K562 (cell line): ENCODE data around the gene DUSP10. TPM values are rescaled to one million over a fixed set of nuclear protein-coding genes. Genes with fewer than 3 reads are reported as not detected.

Experiments used
- ATAC-seq: fragments of 200-7000 bp; cut with Tn5 transposase; 3 replicates; pipeline ENCODE4 v1.9.1; 2020; ENCODE audit warnings: moderate library complexity
- BruUV-seq: library from RNA; stranded (reverse); fragments of 400-500 nt; replicated peaks from 2 replicates; lab custom pipeline; 2021; lab: Mats Ljungman, UMichigan
- CTCF ChIA-PET: fragments of 300-600 bp; formaldehyde crosslinking; extraction: SDS; loops from one replicate; lab custom pipeline; 2021; ENCODE audit warnings: low intra/inter-chr PET ratio; lab: Yijun Ruan, JAX
- POLR2A ChIA-PET: fragments of 300-600, 350-650 bp; sonication (Branson Sonifier 250); formaldehyde crosslinking; extraction: SDS; loops from one replicate; lab custom pipeline; 2021; ENCODE audit warnings: antibody characterized with exemption, inconsistent platforms; lab: Yijun Ruan, JAX
- DNase-seq, 4 experiments: peaks; one replicate each; pipeline versions ENCODE4 v3.0.0 to v3.0.0-alpha.2; 2011 to 2018; ENCODE audit warnings: low spot score in 3 of 4, mixed read lengths in 3 of 4; ENCODE audit errors: extremely low read depth in 1 of 4
- FAIRE-seq: peaks from 2 replicates; lab custom pipeline; 2011; peaks lifted over from hg19 to GRCh38; lab: Jason Lieb, UNC
- H2AFZ ChIP-seq: 2 replicates; pipeline ENCODE4 v1.6.0; 2011; ENCODE audit warnings: low read depth, low read length, control low read depth, inconsistent platforms
- H3K27ac ChIP-seq: fragments of 200-600 bp; 3 replicates; pipeline ENCODE4 v1.8.0; 2011; ENCODE audit warnings: low read depth, mild to moderate bottlenecking, control low read depth, inconsistent platforms, low read length, moderate library complexity, mixed read lengths; ENCODE audit errors: extremely low read depth
- H3K27me3 ChIP-seq, 2 experiments: fragments of 300-600 bp in 1 of 2; 2 replicates in 1 of 2; 3 replicates in 1 of 2; pipeline versions ENCODE4 v1.6.0 to v1.8.0; 2011; ENCODE audit warnings: inconsistent platforms in 2 of 2, low read length in 2 of 2, mild to moderate bottlenecking in 1 of 2, mixed read lengths in 1 of 2, moderate library complexity in 1 of 2; ENCODE audit not compliant: control insufficient read depth in 2 of 2, insufficient read depth in 2 of 2
- H3K36me3 ChIP-seq: fragments of 300-600 bp; 3 replicates; pipeline ENCODE4 v1.8.0; 2011; ENCODE audit warnings: mild to moderate bottlenecking, low read length, inconsistent platforms; ENCODE audit not compliant: control insufficient read depth, insufficient read depth
- H3K4me1 ChIP-seq, 2 experiments: fragments of 200-600 bp in 1 of 2; replicated peaks in 1 of 2; 2 replicates in 1 of 2; 3 replicates in 1 of 2; pipeline versions ENCODE4 v1.5.1 to v1.8.0; 2011; ENCODE audit warnings: inconsistent platforms in 2 of 2, low read length in 2 of 2, mild to moderate bottlenecking in 1 of 2, mixed read lengths in 1 of 2, moderate library complexity in 1 of 2; ENCODE audit not compliant: control insufficient read depth in 2 of 2, insufficient read depth in 2 of 2
- H3K4me2 ChIP-seq: 2 replicates; pipeline ENCODE4 v1.6.1; 2011; ENCODE audit warnings: low read length, control low read depth, inconsistent platforms, mixed read lengths; ENCODE audit not compliant: insufficient read depth
- H3K4me3 ChIP-seq: fragments of 200-600 bp; sonication (generic), shearing (Covaris generic); 2 replicates; pipeline ENCODE4 v1.5.1; 2016; ENCODE audit warnings: control low read depth, inconsistent platforms
- H3K79me2 ChIP-seq: fragments of 200-600 bp; 3 replicates; pipeline ENCODE4 v1.8.0; 2011; ENCODE audit warnings: low read length, inconsistent platforms; ENCODE audit not compliant: control insufficient read depth, insufficient read depth
- H3K9ac ChIP-seq, 2 experiments: 2 replicates each; pipeline versions ENCODE4 v1.6.0 to v1.6.1; 2011; ENCODE audit warnings: low read depth in 2 of 2, low read length in 2 of 2, control low read depth in 1 of 2, inconsistent platforms in 1 of 2, mild to moderate bottlenecking in 1 of 2, mixed read lengths in 1 of 2; ENCODE audit not compliant: insufficient read depth in 1 of 2
- H3K9me1 ChIP-seq: one replicate; pipeline ENCODE4 v1.6.0; 2011; ENCODE audit warnings: inconsistent platforms, mild to moderate bottlenecking, low read length, moderate library complexity; ENCODE audit not compliant: control insufficient read depth, insufficient read depth
- H3K9me3 ChIP-seq: replicated peaks from 2 replicates; pipeline ENCODE4 v1.5.1; 2011; ENCODE audit warnings: low read depth, low read length, inconsistent platforms; ENCODE audit not compliant: control insufficient read depth, insufficient read depth
- H4K20me1 ChIP-seq: replicated peaks from 2 replicates; pipeline ENCODE4 v1.6.1; 2011; ENCODE audit warnings: low read length, inconsistent platforms, mixed read lengths; ENCODE audit not compliant: control insufficient read depth, insufficient read depth
- CXXC5 ChIP-seq: fragments of 250-450 bp; sonication (Bioruptor Pico); IDR thresholded peaks from 2 replicates; pipeline ENCODE4 v1.8.0; 2022; ENCODE audit warnings: inconsistent platforms, mild to moderate bottlenecking, moderate library complexity
- ETV6 ChIP-seq, 3 experiments: fragments of 150-350 bp in 1 of 3; sonication (generic) in 1 of 3; formaldehyde crosslinking in 1 of 3; IDR thresholded peaks; 2 replicates each; pipeline versions ENCODE4 v1.6.1 to v1.8.0; 2014 to 2022; ENCODE audit warnings: borderline replicate concordance in 2 of 3, low read depth in 2 of 3, antibody characterized with exemption in 1 of 3, low read length in 1 of 3, mild to moderate bottlenecking in 1 of 3, missing genetic modification reagents in 1 of 3
- HDAC1 ChIP-seq, 2 experiments: fragments of 450-650 bp; IDR thresholded peaks; 2 replicates each; pipeline ENCODE4 v1.6.1; 2016 to 2017; ENCODE audit warnings: inconsistent platforms in 1 of 2, mild to moderate bottlenecking in 1 of 2, moderate library complexity in 1 of 2
- MEF2D ChIP-seq: conservative IDR thresholded peaks from 2 replicates; pipeline ENCODE4 v1.6.1; 2016; ENCODE audit warnings: low read depth, missing genetic modification characterization, missing compliant biosample characterization
- NCOA2 ChIP-seq, 2 experiments: fragments of 450-650 bp; IDR thresholded peaks; 2 replicates each; pipeline ENCODE4 v1.6.1; 2018; ENCODE audit warnings: mild to moderate bottlenecking in 2 of 2, moderate library complexity in 1 of 2; ENCODE audit not compliant: partially characterized antibody in 2 of 2
- POLR2H ChIP-seq: IDR thresholded peaks from 2 replicates; pipeline ENCODE4 v1.6.1; 2016; ENCODE audit warnings: missing genetic modification characterization, low read depth, mild to moderate bottlenecking, control low read depth, missing compliant biosample characterization, moderate library complexity
- RAD21 ChIP-seq, 2 experiments: fragments of 250-450 bp in 1 of 2; fragments of 450-650 bp in 1 of 2; sonication (Bioruptor Pico) in 1 of 2; formaldehyde crosslinking in 1 of 2; IDR thresholded peaks in 1 of 2; conservative IDR thresholded peaks in 1 of 2; 2 replicates each; pipeline versions ENCODE4 v1.4.0 to v1.8.0; 2020 to 2022; ENCODE audit warnings: mild to moderate bottlenecking in 2 of 2, moderate library complexity in 1 of 2
- RBM39 ChIP-seq: fragments of 200-400 bp; formaldehyde crosslinking; optimal IDR thresholded peaks from 2 replicates; pipeline ENCODE3; 2018; ENCODE audit warnings: low read depth, low read length
- SIRT6 ChIP-seq: IDR thresholded peaks from one replicate; pipeline ENCODE4 v1.6.1; 2012; ENCODE audit warnings: low read depth, mild to moderate bottlenecking, control low read depth, inconsistent platforms, low read length, moderate library complexity
- TCF7 ChIP-seq: sonication (generic); IDR thresholded peaks from 2 replicates; pipeline ENCODE4 v1.6.1; 2016; ENCODE audit warnings: antibody characterized with exemption, borderline replicate concordance
- ZBTB8A ChIP-seq: fragments of 450-650 bp; IDR thresholded peaks from 2 replicates; pipeline ENCODE4 v1.6.1; 2018; ENCODE audit warnings: mild to moderate bottlenecking, moderate library complexity; ENCODE audit not compliant: partially characterized antibody
- WGBS: fragments of 100-300 bp; shearing (Covaris generic); methylation state at CpG from one replicate; pipeline ENCODE4 v1.1.6; 2016; ENCODE audit warnings: low coverage, mixed read lengths; ENCODE audit not compliant: insufficient coverage; ENCODE audit errors: missing lambda C conversion rate; 5-methylcytosine and 5-hydroxymethylcytosine counted together
- in situ Hi-C: fragments of 300-500 bp; cut with MboI; formaldehyde crosslinking; loops from 4 replicates; pipeline ENCODE4 v1.15.0; 2018; ENCODE audit warnings: inconsistent platforms, mixed read lengths
- intact Hi-C: fragments of 100-400 bp; cut with micrococcal nuclease; formaldehyde crosslinking; loops from 2 replicates; pipeline ENCODE4 v1.14.2; 2022
- polyA plus RNA-seq, 8 experiments: library from polyadenylated mRNA; depleted of rRNA in 4 of 8; stranded (reverse) in 5 of 8; unstranded in 3 of 8; fragments of >200 nt; fragmentation: Nextera tagmentation in 2 of 8; fragmentation: Illumina TruSeq in 1 of 8; extraction: Ambion mirVana in 2 of 8; extraction: Trizol in 1 of 8; gene quantifications; 2 replicates each; pipeline versions ENCODE4 v1.2.1 to v1.2.3, GENCODE V29; 2011 to 2014; ENCODE audit warnings: inconsistent platforms in 1 of 8, missing spikeins in 1 of 8
- total RNA-seq, 7 experiments: library from RNA; depleted of rRNA in 6 of 7; stranded (reverse); fragments of >200 nt in 6 of 7; fragmentation: Illumina TruSeq in 2 of 7; extraction: Trizol in 2 of 7; gene quantifications; 2 replicates each; pipeline versions ENCODE4 v1.2.1 to v1.2.3, GENCODE V29; 2011 to 2021; ENCODE audit warnings: low replicate concordance in 1 of 7
- TF ChIP-seq, protein P1 (sequence below): fragments of 450-650 bp; conservative IDR thresholded peaks from 2 replicates; pipeline ENCODE4 v1.6.1; 2016; ENCODE audit warnings: missing genetic modification characterization, low read depth, mild to moderate bottlenecking, missing compliant biosample characterization, moderate library complexity
- TF ChIP-seq, protein P2 (sequence below): fragments of 250-450 bp; sonication (Bioruptor Pico); IDR thresholded peaks from 2 replicates; pipeline ENCODE4 v1.5.0; 2021
- TF ChIP-seq, protein P3 (sequence below), 2 experiments: fragments of 200-800 bp in 1 of 2; sonication (Bioruptor generic) in 1 of 2; sonication (generic) in 1 of 2; formaldehyde crosslinking in 1 of 2; IDR thresholded peaks in 1 of 2; conservative IDR thresholded peaks in 1 of 2; 2 replicates each; pipeline versions ENCODE4 v1.5.0 to v1.6.1; 2016 to 2020; ENCODE audit warnings: missing compliant biosample characterization in 1 of 2, missing genetic modification characterization in 1 of 2, missing genetic modification reagents in 1 of 2
- TF ChIP-seq, protein P4 (sequence below), 2 experiments: IDR thresholded peaks in 1 of 2; conservative IDR thresholded peaks in 1 of 2; 2 replicates each; pipeline ENCODE4 v1.6.1; 2016; ENCODE audit warnings: low read depth in 2 of 2, mild to moderate bottlenecking in 1 of 2, missing compliant biosample characterization in 1 of 2, missing genetic modification characterization in 1 of 2, moderate library complexity in 1 of 2

DUSP10 gene
- total and polyA plus RNA-seq, 9 of the 15 experiments (the other 6 are each of a cell fraction or from before 2014, with no cell fraction given), result 1.7 to 8.3 (median 6.1) TPM

DNA sequence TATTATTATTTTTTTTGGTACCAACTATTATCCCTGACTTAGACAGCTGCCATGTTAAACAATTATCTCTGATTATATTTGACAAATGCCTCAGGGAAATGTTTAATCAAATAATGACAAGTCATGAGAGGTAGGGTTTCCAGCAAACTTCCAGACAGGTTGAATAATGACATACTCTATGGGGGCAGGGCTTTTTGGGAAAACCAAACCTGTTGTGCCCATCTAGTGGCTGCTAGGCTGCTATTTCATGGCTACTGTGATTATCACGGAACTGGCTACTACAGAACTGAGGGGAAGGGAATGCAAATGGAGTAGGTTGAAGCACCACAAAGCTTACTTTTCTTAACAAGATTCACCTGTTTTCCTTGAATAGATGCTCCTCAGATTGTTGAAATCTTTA, 77.6 kb downstream of the DUSP10 start:
- intact Hi-C loops (no loop called here), in situ Hi-C loops (no loop called here)
- Histone ChIP-seq H3K9ac (no peak overlapping the region), H3K27me3 (no peaks in the 10 kb centered on the region), H3K36me3 (no peaks in the 10 kb centered on the region), H3K27ac (no peak overlapping the region), H3K9me3 (no peaks in the 10 kb centered on the region), H3K79me2 (no peaks in the 10 kb centered on the region), H3K9me1 (no peaks in the 10 kb centered on the region), H2AFZ (no peak overlapping the region), H4K20me1 (no peaks in the 10 kb centered on the region), H3K4me3 (no peak overlapping the region), H3K4me1 (peaks cover 0 to 11% of the 10 kb centered on the region in 2 experiments; a peak in 2 of 5 replicates), H3K4me2 (no peak overlapping the region)
- ATAC-seq (peak; percentile 37; the same call in 1 of the 3 replicates), FAIRE-seq (no peak), DNase-seq (no peak)
- ChIA-PET CTCF (no interaction called here), POLR2A (no interaction called here)
- no TSS peak for BruUV-seq
- WGBS, result 21% methylated on average over 1 of the region's 1 CpG
- TF ChIP-seq RBM39, result no peak
- TF ChIP-seq, protein P1, sequence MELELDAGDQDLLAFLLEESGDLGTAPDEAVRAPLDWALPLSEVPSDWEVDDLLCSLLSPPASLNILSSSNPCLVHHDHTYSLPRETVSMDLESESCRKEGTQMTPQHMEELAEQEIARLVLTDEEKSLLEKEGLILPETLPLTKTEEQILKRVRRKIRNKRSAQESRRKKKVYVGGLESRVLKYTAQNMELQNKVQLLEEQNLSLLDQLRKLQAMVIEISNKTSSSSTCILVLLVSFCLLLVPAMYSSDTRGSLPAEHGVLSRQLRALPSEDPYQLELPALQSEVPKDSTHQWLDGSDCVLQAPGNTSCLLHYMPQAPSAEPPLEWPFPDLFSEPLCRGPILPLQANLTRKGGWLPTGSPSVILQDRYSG (tag), result no peak
- TF ChIP-seq, protein P2, sequence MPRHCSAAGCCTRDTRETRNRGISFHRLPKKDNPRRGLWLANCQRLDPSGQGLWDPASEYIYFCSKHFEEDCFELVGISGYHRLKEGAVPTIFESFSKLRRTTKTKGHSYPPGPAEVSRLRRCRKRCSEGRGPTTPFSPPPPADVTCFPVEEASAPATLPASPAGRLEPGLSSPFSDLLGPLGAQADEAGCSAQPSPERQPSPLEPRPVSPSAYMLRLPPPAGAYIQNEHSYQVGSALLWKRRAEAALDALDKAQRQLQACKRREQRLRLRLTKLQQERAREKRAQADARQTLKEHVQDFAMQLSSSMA, result no peak
- TF ChIP-seq RAD21 (CRISPR knock-in tag; conservative IDR thresholded peaks at IDR 0.05 in 1 of 2, IDR thresholded peaks at IDR 0.05 in 1 of 2), result peak; percentile 10 to 17; a peak in 1 of 4 replicates
- no peak for TF ChIP-seq CXXC5
- TF ChIP-seq, protein P3, sequence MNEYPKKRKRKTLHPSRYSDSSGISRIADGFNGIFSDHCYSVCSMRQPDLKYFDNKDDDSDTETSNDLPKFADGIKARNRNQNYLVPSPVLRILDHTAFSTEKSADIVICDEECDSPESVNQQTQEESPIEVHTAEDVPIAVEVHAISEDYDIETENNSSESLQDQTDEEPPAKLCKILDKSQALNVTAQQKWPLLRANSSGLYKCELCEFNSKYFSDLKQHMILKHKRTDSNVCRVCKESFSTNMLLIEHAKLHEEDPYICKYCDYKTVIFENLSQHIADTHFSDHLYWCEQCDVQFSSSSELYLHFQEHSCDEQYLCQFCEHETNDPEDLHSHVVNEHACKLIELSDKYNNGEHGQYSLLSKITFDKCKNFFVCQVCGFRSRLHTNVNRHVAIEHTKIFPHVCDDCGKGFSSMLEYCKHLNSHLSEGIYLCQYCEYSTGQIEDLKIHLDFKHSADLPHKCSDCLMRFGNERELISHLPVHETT (CRISPR knock-in tag; conservative IDR thresholded peaks at IDR 0.05 in 1 of 2, IDR thresholded peaks at IDR 0.05 in 1 of 2), result no peak
- no peak for TF ChIP-seq MEF2D (tag)
- TF ChIP-seq SIRT6, result no peak
- TF ChIP-seq POLR2H (tag), result no peak
- TF ChIP-seq, protein P4, sequence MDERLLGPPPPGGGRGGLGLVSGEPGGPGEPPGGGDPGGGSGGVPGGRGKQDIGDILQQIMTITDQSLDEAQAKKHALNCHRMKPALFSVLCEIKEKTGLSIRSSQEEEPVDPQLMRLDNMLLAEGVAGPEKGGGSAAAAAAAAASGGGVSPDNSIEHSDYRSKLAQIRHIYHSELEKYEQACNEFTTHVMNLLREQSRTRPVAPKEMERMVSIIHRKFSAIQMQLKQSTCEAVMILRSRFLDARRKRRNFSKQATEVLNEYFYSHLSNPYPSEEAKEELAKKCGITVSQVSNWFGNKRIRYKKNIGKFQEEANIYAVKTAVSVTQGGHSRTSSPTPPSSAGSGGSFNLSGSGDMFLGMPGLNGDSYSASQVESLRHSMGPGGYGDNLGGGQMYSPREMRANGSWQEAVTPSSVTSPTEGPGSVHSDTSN (CRISPR knock-in tag; IDR thresholded peaks at IDR 0.05; ENCODE audit: low read depth), result no peak
- TF ChIP-seq, protein P4 (tag; conservative IDR thresholded peaks at IDR 0.05; ENCODE audit: low read depth), result peak; percentile 23; the same call in 1 of the 2 replicates
- TF ChIP-seq TCF7, result no peak
- TF ChIP-seq NCOA2 (IDR thresholded peaks at IDR 0.05; ENCODE audit: partially characterized antibody in 2 of 2), result no peak
- TF ChIP-seq ETV6 (IDR thresholded peaks at IDR 0.05; ENCODE audit: borderline replicate concordance in 1 of 2, low read depth in 2 of 2, low read length in 1 of 2), result no peak
- no peak for TF ChIP-seq ETV6 (CRISPR knock-in tag; IDR thresholded peaks at IDR 0.05; ENCODE audit: borderline replicate concordance)
- TF ChIP-seq HDAC1 (IDR thresholded peaks at IDR 0.05), result no peak
- TF ChIP-seq ZBTB8A, result no peak
